Measurements from ENCODE around the gene MPZL1.

The MPZL1 gene

DNA sequence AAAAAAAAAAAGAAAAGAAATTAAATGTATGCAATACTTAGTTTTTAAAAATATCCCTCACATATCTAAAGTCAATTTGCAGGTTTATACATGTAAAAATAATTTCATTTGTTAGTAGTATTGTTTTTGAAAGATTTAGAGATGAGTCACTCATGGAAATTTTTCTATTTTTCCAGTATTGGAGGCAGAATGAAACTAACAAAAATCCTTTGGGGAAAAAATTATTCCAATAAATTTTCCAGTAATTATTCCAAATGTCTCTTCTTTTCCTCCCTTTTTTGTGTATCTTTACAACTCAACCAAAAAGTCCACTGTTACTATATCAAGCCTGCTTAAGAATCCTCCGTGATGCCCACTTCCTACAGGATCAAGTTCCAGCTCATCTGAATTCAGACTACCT, 29.9 kb downstream of the MPZL1 start:
- no peak for DNase-seq (ENCODE audit: low spot score)

GRCh38 chr1:167752219-167752985, 30.6 kb downstream of the MPZL1 start:
- DNase-seq (ENCODE audit: low spot score) = no peak

DNA sequence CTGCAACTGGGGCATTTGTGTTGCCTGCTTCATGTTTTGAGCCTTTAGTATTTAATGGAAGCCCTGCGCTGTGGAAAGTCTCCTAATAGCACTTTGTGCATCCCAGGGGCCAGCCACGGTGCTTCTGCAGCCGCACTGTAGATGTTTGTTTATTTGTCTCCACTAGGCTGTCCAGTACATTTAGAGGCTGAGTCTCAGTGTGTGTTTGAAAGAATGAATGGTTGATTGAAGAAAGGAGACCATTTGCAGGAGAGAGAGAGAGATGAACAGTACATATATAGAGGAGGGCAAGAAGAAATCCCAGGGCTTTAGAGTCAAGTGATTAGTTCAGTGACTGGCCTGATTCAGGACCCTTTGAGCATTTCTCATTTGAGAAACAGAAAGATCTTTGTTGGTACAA, 33.9 kb downstream of the MPZL1 start:
- no peak for DNase-seq (ENCODE audit: low spot score)

DNA sequence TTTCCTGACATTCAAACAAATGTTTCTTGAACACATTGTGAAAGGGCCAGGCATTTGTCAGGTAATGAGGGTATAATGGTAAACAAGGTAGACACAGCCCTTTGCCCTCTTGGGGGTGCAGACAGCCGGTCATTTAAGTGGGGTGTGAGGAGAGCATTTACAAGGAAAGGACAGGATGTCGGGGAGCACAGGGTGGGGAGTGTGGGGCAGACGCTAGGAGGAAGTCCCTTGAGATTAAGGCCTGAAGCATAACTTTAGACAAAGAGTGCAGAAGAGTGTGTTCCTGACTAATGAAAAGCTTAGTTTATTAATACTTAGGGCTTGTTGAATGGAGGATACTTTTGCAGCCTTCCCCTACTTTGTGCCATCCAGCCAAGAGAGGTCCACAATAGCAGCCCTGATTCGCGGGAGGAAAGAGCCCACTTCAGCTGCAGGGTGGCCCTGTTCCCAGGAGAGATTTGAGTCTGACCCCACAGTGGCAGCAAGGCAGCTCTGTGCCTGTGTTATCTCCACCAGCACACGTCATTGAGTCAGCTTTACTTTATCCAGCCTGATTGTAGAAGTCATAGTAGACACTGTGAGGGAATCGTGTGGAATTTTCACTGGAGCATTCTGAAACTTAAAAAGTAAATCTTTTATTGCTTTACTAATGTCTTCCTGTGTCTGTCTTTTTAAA, 35.1 kb downstream of the MPZL1 start:
- DNase-seq (ENCODE audit: low spot score) = no peak

- DNase-seq (ENCODE audit: low spot score) = no peak
These were observed 35.9 kb downstream of the MPZL1 start for GRCh38 chr1:167757433-167758309.

- no peak for DNase-seq (ENCODE audit: low spot score)
These were observed 39.6 kb downstream of the MPZL1 start for GRCh38 chr1:167761400-167761799.

- no peak for DNase-seq (ENCODE audit: low spot score)
These were observed 40.4 kb downstream of the MPZL1 start for GRCh38 chr1:167762061-167762746.

GRCh38 chr1:167763525-167764220, 41.9 kb downstream of the MPZL1 start:
- DNase-seq (ENCODE audit: low spot score) = no peak

- DNase-seq (ENCODE audit: low spot score) = no peak
These were observed 42.9 kb downstream of the MPZL1 start for GRCh38 chr1:167764458-167765330.

DNA sequence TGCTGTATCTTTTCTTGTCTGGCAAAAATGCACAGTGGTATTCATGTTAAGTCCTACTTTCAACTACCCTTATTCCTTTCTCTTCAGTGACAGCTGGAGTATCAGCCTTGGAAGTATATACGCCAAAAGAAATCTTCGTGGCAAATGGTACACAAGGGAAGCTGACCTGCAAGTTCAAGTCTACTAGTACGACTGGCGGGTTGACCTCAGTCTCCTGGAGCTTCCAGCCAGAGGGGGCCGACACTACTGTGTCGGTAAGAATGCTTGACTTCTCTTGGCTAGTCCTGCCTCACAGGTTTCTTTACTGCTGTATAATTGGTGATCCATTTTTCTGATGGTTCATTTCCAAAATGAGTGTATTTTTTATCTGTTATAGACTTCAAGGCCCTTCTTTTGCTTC, 43.7 kb downstream of the MPZL1 start:
- no peak for DNase-seq (ENCODE audit: low spot score)

DNA sequence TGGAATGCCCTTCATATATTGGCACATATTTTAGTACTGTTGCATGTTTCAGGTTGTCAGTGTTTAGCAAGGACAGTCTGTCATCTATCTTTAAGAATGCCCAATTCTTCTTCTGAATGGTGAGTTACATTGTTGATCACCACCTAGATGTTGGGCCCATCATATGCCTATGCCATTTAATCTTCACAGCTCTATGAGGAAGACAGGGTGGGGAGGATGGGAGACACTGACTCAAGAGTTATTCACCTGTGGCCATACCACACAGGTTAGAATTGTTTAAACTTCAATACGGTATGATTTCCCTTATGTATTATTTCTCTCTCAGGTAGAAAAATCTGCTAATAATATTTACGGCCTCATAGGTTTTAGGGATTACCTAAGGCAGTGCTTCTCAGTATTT, 44.8 kb downstream of the MPZL1 start:
- DNase-seq (ENCODE audit: low spot score) = no peak

DNA sequence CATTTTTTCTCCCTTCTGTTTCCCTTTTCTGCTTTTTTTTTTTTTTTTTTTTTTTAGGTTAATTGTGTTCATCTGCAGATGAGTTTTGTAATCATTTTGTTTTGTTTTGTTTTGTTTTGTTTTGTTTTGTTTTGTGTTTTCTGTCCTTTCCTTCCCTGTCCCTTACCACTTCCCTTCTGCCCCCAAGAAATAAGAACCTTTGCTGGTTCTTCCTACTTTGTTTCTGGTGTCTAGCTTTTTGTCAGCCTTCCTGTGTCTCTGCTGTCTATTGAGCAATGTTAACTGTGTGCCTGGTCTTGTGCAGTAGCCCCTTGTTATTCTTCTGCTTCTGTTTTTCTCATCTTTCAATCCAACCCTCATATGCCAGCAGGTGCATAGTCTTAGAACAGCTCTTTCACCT, 46.0 kb downstream of the MPZL1 start:
- DNase-seq (ENCODE audit: low spot score) = no peak

DNA sequence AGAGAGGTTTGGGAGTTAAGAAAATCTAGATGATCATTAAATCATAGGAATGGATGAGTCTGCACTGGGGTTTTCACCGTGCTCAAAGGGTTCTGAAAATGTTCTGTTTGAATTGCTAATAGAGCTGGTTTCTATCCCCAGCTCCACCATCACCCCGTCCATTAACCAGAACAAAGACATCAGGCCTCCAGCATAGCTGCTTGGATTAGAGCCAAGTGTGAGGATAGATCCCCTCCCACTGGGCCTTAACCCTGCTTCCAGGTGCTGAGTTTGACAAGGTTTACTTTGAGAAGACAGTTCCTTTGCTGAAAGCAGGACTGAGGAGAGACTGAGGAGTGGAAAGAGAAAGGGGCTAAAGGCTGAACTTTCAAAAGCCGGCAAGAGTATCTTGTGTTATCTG, 48.3 kb downstream of the MPZL1 start:
- no peak for DNase-seq (ENCODE audit: low spot score)

DNA sequence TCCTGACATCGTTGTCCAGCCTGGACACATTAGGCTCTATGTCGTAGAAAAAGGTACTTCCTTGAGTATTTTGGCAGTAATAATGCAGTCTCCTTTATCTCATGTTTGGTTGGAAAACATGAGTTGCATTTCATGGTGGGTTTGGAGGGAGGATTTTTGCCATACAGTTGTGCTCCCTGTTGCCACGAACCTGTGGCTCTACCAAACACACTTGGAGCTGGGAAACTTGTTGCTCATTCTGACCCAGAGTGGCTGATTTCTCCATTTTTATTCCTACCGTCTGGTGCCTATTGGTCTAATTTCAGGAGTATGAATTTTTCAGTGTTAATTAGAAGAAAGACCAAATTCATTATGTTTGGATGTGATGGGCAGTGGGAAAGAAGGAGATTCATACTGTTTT, 50.7 kb downstream of the MPZL1 start:
- no peak for DNase-seq (ENCODE audit: low spot score)

GRCh38 chr1:167773516-167773915, 51.7 kb downstream of the MPZL1 start:
- no peak for DNase-seq (ENCODE audit: low spot score)

DNA sequence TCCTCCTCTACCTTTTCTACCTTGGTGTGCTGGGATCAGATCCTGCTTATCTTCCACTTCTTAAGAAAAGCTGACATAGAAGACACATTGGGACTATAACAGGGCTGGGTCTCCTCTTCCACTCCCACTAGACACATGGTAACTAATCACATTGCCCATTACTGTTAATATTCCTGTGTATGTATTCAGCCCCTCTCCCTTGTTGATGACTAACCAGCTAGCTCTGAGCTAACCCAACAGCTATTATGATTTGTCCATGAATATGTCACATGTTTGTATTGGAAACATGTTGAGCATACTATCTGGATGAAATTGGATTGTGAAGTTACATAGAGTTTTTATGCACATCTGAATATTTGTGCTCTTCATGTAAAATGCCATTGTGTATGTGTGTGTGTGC, 52.9 kb downstream of the MPZL1 start:
- DNase-seq (ENCODE audit: low spot score) = peak; percentile 45

- no peak for DNase-seq (ENCODE audit: low spot score)
These were observed 53.4 kb downstream of the MPZL1 start for GRCh38 chr1:167775178-167775577.

DNA sequence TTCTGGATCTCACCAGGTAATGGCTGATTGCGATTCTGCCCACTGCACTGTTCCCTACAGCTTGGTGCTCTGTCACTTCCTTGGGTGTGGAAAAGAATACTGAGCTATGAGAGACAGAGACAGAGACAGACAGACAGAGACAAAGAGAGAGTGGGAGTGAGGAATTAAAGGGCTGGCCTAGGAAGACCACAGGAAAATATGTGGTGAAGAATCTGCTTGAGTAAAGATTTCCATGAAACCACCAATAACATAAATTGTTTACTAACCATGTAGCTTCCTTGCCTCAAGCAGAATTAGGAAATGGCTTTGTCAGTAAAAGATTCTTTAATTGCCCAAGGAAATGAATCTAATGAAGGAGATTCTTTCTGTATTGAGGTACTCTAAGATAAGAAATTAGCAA, 54.4 kb downstream of the MPZL1 start:
- DNase-seq (ENCODE audit: low spot score) = peak; percentile 38

DNA sequence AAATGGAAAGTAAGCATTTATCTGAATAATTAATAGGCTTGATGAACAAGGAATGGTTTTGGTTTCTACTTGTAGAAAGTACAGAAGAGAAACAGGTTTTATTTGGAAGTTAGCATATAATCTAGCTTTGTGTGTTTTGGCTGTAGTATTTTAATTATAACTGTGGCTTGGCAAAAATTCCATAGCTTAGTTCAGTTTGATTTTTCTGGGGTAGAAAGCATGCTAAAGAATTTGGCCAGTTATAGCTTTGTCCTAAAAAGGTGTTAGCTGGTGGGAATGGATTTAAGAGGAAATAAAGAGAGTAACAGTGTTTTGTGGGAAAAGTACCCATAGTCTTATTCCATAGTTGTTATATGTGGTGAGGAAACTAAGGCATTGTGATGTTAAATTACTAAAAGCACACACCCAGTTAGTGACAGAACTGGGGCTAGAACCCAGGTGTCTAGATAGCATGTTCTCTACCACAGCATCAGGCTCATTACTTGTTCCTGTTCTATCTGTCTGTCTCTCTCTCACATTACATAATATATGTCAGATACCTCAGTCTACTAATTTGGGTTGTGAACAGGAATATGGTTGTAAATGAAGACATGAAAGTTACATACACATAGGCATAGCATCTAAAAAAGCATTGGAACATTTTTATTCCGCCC, 55.0 kb downstream of the MPZL1 start:
- no peak for DNase-seq (ENCODE audit: low spot score)

GRCh38 chr1:167777269-167777650, 55.5 kb downstream of the MPZL1 start:
- no peak for DNase-seq (ENCODE audit: low spot score)
